ENCODE data around the gene GPC6.

- no peak for TF ChIP-seq CTCF (IDR thresholded peaks at IDR 0.05; ENCODE audit: low read length)
- TF ChIP-seq EZH2 (optimal IDR thresholded peaks at IDR 0.05; ENCODE audit: low read depth, low read length): no peak
- TF ChIP-seq EZH2phosphoT487 (IDR thresholded peaks at IDR 0.05; ENCODE audit: low read length): no peak
Observed at GRCh38 chr13:93338030-93338429, 111.4 kb downstream of the GPC6 start.
